ENCODE measurements around the gene BTBD19. TPM values are rescaled to one million over a fixed set of nuclear protein-coding genes. Genes with fewer than 3 reads are reported as not detected.

The BTBD19 gene
- total and polyA plus RNA-seq, 2 donors (not counting 1 experiment from before 2014, with no cell fraction given) = 0.75 to 2.3 TPM

DNA sequence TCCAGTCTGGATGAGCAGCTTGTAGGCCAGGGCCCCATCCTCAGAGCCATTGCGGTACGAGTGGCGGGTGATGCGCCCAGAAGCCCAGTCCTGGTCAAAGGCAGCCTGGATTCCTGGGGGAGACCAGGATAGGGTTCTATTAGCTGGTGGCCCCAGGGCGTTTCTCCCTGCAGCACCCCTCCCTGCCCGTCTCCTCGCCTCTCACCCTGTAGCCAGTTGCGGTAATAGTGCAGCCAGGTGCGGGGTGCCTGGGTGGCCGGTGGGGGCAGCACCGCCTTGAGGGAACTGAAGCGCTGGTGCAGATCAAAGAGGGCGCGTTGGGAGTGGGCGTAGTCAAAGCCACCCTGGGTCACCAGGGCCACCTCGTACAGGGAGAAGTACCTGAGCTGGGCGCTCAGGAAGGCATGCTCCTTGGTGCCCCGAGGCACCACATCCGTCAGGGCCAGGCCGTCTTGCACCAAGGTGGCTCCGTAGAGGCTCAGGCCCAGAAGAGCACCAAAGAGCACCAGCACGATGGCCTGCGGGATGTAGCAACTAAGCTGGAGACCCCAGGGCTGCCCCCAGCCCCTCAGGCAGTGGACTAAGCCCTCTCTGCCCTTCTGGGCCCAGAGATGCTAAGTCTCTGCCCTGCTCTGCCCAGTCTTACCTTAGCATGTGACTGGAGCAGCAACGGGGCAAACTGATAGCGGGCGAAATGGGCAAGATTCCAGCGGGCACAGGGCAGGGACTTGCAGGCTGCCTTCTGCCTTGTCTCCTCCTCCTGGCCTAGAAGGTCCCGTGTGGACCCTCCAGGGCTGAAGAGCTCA lies 19.1 kb downstream of the BTBD19 start:
- 84% methylated on average over 27 of the region's 28 CpGs for WGBS (ENCODE audit: insufficient coverage)
- Histone ChIP-seq H3K36me3 (replicated peaks in 1 of 2; ENCODE audit: control extremely low read depth in 1 of 2, control insufficient read depth in 1 of 2, extremely low read depth in 1 of 2, insufficient read depth in 2 of 2, low read length in 1 of 2) (no peaks in the 10 kb centered on the region), H4K20me1 (ENCODE audit: control insufficient read depth, insufficient read depth, low read length, poor library complexity, severe bottlenecking) (no peaks in the 10 kb centered on the region), H3K4me2 (replicated peaks; ENCODE audit: low read depth, low read length, poor library complexity, severe bottlenecking) (no peak overlapping the region), H2AFZ (ENCODE audit: insufficient read depth, low read depth, low read length, poor library complexity, severe bottlenecking) (no peak overlapping the region), H3K9ac (ENCODE audit: low read length) (no peak overlapping the region), H3K4me1 (ENCODE audit: control insufficient read depth in 2 of 2, insufficient read depth in 2 of 2, low read length in 2 of 2) (no peaks in the 10 kb centered on the region), H3K27ac (ENCODE audit: low read length in 2 of 2) (no peak overlapping the region), H3K79me2 (ENCODE audit: control insufficient read depth, insufficient read depth, low read length) (no peaks in the 10 kb centered on the region), H3K9me3 (ENCODE audit: control extremely low read depth in 1 of 3, control insufficient read depth in 2 of 3, insufficient read depth in 1 of 3, low read length in 2 of 3) (peaks cover 0 to 4% (median 0%) of the 10 kb centered on the region in 3 donors), H3K4me3 (ENCODE audit: control extremely low read depth in 1 of 5, extremely low read depth in 1 of 5, insufficient read depth in 1 of 5, low read depth in 2 of 5, low read length in 4 of 5) (no peak overlapping the region), H3K27me3 (replicated peaks in 1 of 4; ENCODE audit: control extremely low read depth in 1 of 4, control insufficient read depth in 3 of 4, insufficient read depth in 4 of 4, low read length in 3 of 4) (no peaks in the 10 kb centered on the region)
- CTCF ChIA-PET = interaction anchor here (0.5 to 1.2 kb wide), 4 partner anchors 9 to 38 kb away, joined by 3 read pairs; partner anchors contain the start of gene PLK3
- ATAC-seq (ENCODE audit: low read depth) (no peak), DNase-seq (no peak)
- POLR2A ChIA-PET = no interaction called here
- Mint-ChIP-seq H3K27me3 (no peaks in the 10 kb centered on the region), H3K27ac (no peak overlapping the region), H3K9me3 (ENCODE audit: insufficient read depth) (no peaks in the 10 kb centered on the region), H3K4me1 (no peaks in the 10 kb centered on the region), H3K4me3 (no peak overlapping the region)
- TF ChIP-seq EZH2 (IDR thresholded peaks at IDR 0.05; ENCODE audit: borderline replicate concordance, insufficient read depth, low read depth, low read length, poor library complexity, severe bottlenecking) = no peak
- TF ChIP-seq, protein P1, sequence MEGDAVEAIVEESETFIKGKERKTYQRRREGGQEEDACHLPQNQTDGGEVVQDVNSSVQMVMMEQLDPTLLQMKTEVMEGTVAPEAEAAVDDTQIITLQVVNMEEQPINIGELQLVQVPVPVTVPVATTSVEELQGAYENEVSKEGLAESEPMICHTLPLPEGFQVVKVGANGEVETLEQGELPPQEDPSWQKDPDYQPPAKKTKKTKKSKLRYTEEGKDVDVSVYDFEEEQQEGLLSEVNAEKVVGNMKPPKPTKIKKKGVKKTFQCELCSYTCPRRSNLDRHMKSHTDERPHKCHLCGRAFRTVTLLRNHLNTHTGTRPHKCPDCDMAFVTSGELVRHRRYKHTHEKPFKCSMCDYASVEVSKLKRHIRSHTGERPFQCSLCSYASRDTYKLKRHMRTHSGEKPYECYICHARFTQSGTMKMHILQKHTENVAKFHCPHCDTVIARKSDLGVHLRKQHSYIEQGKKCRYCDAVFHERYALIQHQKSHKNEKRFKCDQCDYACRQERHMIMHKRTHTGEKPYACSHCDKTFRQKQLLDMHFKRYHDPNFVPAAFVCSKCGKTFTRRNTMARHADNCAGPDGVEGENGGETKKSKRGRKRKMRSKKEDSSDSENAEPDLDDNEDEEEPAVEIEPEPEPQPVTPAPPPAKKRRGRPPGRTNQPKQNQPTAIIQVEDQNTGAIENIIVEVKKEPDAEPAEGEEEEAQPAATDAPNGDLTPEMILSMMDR (IDR thresholded peaks at IDR 0.05) = no peak
- intact Hi-C loops (cut with micrococcal nuclease) = no loop called here

DNA sequence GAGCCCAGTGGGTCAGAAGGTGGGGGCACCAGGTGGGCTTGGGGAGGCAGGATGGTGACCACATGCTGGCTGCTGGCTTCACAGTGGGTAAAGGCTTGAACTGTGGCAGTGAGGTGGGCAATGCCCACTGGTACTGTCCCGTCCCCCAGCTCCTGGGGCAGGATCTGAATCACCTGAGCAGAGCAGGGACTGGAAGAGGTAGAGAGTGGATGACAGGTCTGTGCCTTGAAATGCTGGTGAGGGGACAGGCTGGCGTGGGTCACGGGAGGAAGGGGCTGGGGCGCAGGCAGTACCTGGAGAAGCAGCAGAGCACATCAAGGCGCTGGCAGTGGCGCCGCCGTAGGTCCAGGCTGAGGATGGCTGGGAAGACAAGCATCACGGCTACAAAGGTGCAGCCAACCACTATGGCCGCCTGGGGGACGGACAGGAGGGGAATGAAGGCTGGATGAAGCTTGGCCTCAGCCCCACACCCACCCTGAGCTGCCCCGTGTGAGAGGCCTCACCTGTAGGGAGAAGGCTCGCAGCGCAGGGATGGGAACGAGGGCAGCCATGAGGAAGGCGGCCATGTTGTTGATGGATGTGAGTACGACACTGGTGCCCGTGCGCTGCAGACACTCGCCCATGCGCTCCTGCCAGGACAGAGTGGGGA lies 19.8 kb downstream of the BTBD19 start:
- POLR2A ChIA-PET = no interaction called here
- no peaks in the 10 kb centered on the region for H3K27me3 ChIP-seq (replicated peaks in 1 of 4; ENCODE audit: control extremely low read depth in 1 of 4, control insufficient read depth in 3 of 4, insufficient read depth in 4 of 4, low read length in 3 of 4)
- TF ChIP-seq, protein P1 (IDR thresholded peaks at IDR 0.05) = no peak
- TF ChIP-seq EZH2 (IDR thresholded peaks at IDR 0.05; ENCODE audit: borderline replicate concordance, insufficient read depth, low read depth, low read length, poor library complexity, severe bottlenecking) = no peak
- H3K4me3 ChIP-seq (ENCODE audit: control extremely low read depth in 1 of 5, extremely low read depth in 1 of 5, insufficient read depth in 1 of 5, low read depth in 2 of 5, low read length in 4 of 5) = no peak overlapping the region
- Mint-ChIP-seq H3K9me3 (ENCODE audit: insufficient read depth) (no peaks in the 10 kb centered on the region), H3K27me3 (no peaks in the 10 kb centered on the region), H3K4me1 (no peaks in the 10 kb centered on the region), H3K4me3 (no peak overlapping the region), H3K27ac (no peak overlapping the region)
- no peaks in the 10 kb centered on the region for H3K4me1 ChIP-seq (ENCODE audit: control insufficient read depth in 2 of 2, insufficient read depth in 2 of 2, low read length in 2 of 2)
- WGBS (ENCODE audit: insufficient coverage) = 98% methylated on average over 20 of the region's 21 CpGs
- no peaks in the 10 kb centered on the region for H3K79me2 ChIP-seq (ENCODE audit: control insufficient read depth, insufficient read depth, low read length)
- H3K27ac ChIP-seq (ENCODE audit: low read length in 2 of 2) = no peak overlapping the region
- H2AFZ ChIP-seq (ENCODE audit: insufficient read depth, low read depth, low read length, poor library complexity, severe bottlenecking) = no peak overlapping the region
- no peaks in the 10 kb centered on the region for H4K20me1 ChIP-seq (ENCODE audit: control insufficient read depth, insufficient read depth, low read length, poor library complexity, severe bottlenecking)
- no peak overlapping the region for H3K4me2 ChIP-seq (replicated peaks; ENCODE audit: low read depth, low read length, poor library complexity, severe bottlenecking)
- H3K36me3 ChIP-seq (replicated peaks in 1 of 2; ENCODE audit: control extremely low read depth in 1 of 2, control insufficient read depth in 1 of 2, extremely low read depth in 1 of 2, insufficient read depth in 2 of 2, low read length in 1 of 2) = no peaks in the 10 kb centered on the region
- intact Hi-C loops (cut with micrococcal nuclease) = no loop called here
- peaks cover 0 to 4% (median 0%) of the 10 kb centered on the region in 3 donors for H3K9me3 ChIP-seq (ENCODE audit: control extremely low read depth in 1 of 3, control insufficient read depth in 2 of 3, insufficient read depth in 1 of 3, low read length in 2 of 3)
- H3K9ac ChIP-seq (ENCODE audit: low read length) = no peak overlapping the region
- no peak for DNase-seq
- no peak for ATAC-seq (ENCODE audit: low read depth)
- CTCF ChIA-PET = interaction anchor here (0.5 to 1.2 kb wide), 3 partner anchors 9 to 39 kb away, joined by 3 read pairs; partner anchors contain the start of gene PLK3
